Fibroblast of lung (primary cell): ENCODE measurements around the gene MID1. TPM values are rescaled to one million over a fixed set of nuclear protein-coding genes. Genes with fewer than 3 reads are reported as not detected.

Experiments used
- DNase-seq, 2 donors: peaks; one replicate each; pipeline versions ENCODE4 v3.0.0 to v3.0.0-alpha.2; 2010; ENCODE audit warnings: low read depth in 2 of 2
- H2AFZ ChIP-seq: 2 replicates; pipeline ENCODE4 v1.5.1; 2012; ENCODE audit warnings: low read length, control low read depth, inconsistent platforms
- H3K27ac ChIP-seq: 2 replicates; pipeline ENCODE4 v1.5.1; 2011; ENCODE audit warnings: low read length, control low read depth; ENCODE audit not compliant: insufficient read depth
- H3K27me3 ChIP-seq: 2 replicates; pipeline ENCODE4 v1.5.1; 2011; ENCODE audit warnings: mild to moderate bottlenecking, low read length; ENCODE audit not compliant: control insufficient read depth, insufficient read depth
- H3K36me3 ChIP-seq: 2 replicates; pipeline ENCODE4 v1.5.1; 2011; ENCODE audit warnings: low read length; ENCODE audit not compliant: control insufficient read depth, insufficient read depth
- H3K4me1 ChIP-seq: 2 replicates; pipeline ENCODE4 v1.5.1; 2011; ENCODE audit warnings: low read length; ENCODE audit not compliant: control insufficient read depth, insufficient read depth; ENCODE audit errors: extremely low read depth
- H3K4me2 ChIP-seq: 2 replicates; pipeline ENCODE4 v1.5.1; 2011; ENCODE audit warnings: low read length, control low read depth; ENCODE audit not compliant: insufficient read depth; ENCODE audit errors: extremely low read depth
- H3K4me3 ChIP-seq, 4 experiments: fragments of 200-600 bp in 1 of 4; sonication (generic) in 1 of 4; replicated peaks in 1 of 4; 2 replicates each; pipeline ENCODE4 v1.5.1; 2011 to 2016; ENCODE audit warnings: low read length in 4 of 4, low read depth in 3 of 4, mild to moderate bottlenecking in 3 of 4, control low read depth in 2 of 4, inconsistent platforms in 1 of 4, mixed read lengths in 1 of 4; ENCODE audit not compliant: insufficient read depth in 1 of 4; ENCODE audit errors: control extremely low read depth in 1 of 4
- H3K79me2 ChIP-seq: 2 replicates; pipeline ENCODE4 v1.5.1; 2012; ENCODE audit warnings: mild to moderate bottlenecking, low read length, inconsistent platforms; ENCODE audit not compliant: control insufficient read depth, insufficient read depth
- H3K9ac ChIP-seq: 2 replicates; pipeline ENCODE4 v1.5.1; 2011; ENCODE audit warnings: mild to moderate bottlenecking, low read length, control low read depth; ENCODE audit not compliant: insufficient read depth
- H3K9me3 ChIP-seq: 2 replicates; pipeline ENCODE4 v1.5.1; 2012; ENCODE audit warnings: low read depth, low read length; ENCODE audit not compliant: control insufficient read depth, insufficient read depth
- H4K20me1 ChIP-seq: 2 replicates; pipeline ENCODE4 v1.5.1; 2011; ENCODE audit warnings: low read length; ENCODE audit not compliant: control insufficient read depth, insufficient read depth; ENCODE audit errors: extremely low read depth
- CTCF ChIP-seq, 2 donors: IDR thresholded peaks in 1 of 2; conservative IDR thresholded peaks in 1 of 2; 1 replicate in 1 of 2; 2 replicates in 1 of 2; pipeline ENCODE4 v1.5.1; 2011 to 2012; ENCODE audit warnings: low read length in 2 of 2, control low read depth in 1 of 2, inconsistent platforms in 1 of 2, low read depth in 1 of 2, mild to moderate bottlenecking in 1 of 2
- EZH2 ChIP-seq: IDR thresholded peaks from 2 replicates; pipeline ENCODE4 v1.5.1; 2012; ENCODE audit warnings: low read length, control low read depth, mild to moderate bottlenecking; ENCODE audit errors: missing control alignments
- polyA plus RNA-seq, 2 donors: library from polyadenylated mRNA; depleted of rRNA in 1 of 2; stranded (reverse) in 1 of 2; unstranded in 1 of 2; fragments of >200 nt; gene quantifications; 2 replicates each; pipeline ENCODE4 v1.2.1, GENCODE V29; 2011 to 2012; ENCODE audit warnings: missing spikeins in 1 of 2
- total RNA-seq: library from RNA; depleted of rRNA; stranded (reverse); fragments of >200 nt; gene quantifications from 2 replicates; pipeline ENCODE4 v1.2.1, GENCODE V29; 2014

MID1 gene
- total and polyA plus RNA-seq, 2 donors (not counting 1 experiment from before 2014, with no cell fraction given) = 20.3 to 27.7 TPM

GRCh38 chrX:10519761-10520160 is 100.6 kb downstream of the MID1 start:
- H4K20me1 ChIP-seq = no peaks in the 10 kb centered on the region
- H3K9ac ChIP-seq = no peak overlapping the region
- no peaks in the 10 kb centered on the region for H3K27me3 ChIP-seq
- H3K4me3 ChIP-seq = no peak overlapping the region
- H3K9me3 ChIP-seq = no peaks in the 10 kb centered on the region
- DNase-seq = peak in 1 of 2 donors; percentile 30
- TF ChIP-seq CTCF (conservative IDR thresholded peaks at IDR 0.05 in 1 of 2, IDR thresholded peaks at IDR 0.05 in 1 of 2; ENCODE audit: low read depth in 1 of 2, low read length in 2 of 2) = no peak
- no peak for TF ChIP-seq EZH2
- H2AFZ ChIP-seq = no peak overlapping the region
- peaks cover 2% of the 10 kb centered on the region for H3K4me1 ChIP-seq
- no peak overlapping the region for H3K27ac ChIP-seq
- H3K36me3 ChIP-seq = no peaks in the 10 kb centered on the region
- no peak overlapping the region for H3K4me2 ChIP-seq
- no peaks in the 10 kb centered on the region for H3K79me2 ChIP-seq

- Histone ChIP-seq H3K4me1 (peaks cover 2% of the 10 kb centered on the region), H4K20me1 (no peaks in the 10 kb centered on the region), H2AFZ (no peak overlapping the region), H3K9ac (no peak overlapping the region), H3K27me3 (no peaks in the 10 kb centered on the region), H3K4me3 (no peak overlapping the region), H3K27ac (no peak overlapping the region), H3K36me3 (no peaks in the 10 kb centered on the region), H3K79me2 (no peaks in the 10 kb centered on the region), H3K9me3 (no peaks in the 10 kb centered on the region), H3K4me2 (no peak overlapping the region)
- no peak for DNase-seq
- TF ChIP-seq EZH2 = no peak
- TF ChIP-seq CTCF (conservative IDR thresholded peaks at IDR 0.05 in 1 of 2, IDR thresholded peaks at IDR 0.05 in 1 of 2; ENCODE audit: low read depth in 1 of 2, low read length in 2 of 2) = no peak
These were observed 101.1 kb downstream of the MID1 start for GRCh38 chrX:10519278-10519677.

GRCh38 chrX:10518073-10518472 is 102.3 kb downstream of the MID1 start:
- no peak overlapping the region for H3K9ac ChIP-seq

More at GRCh38 chrX:10518073-10518472, 102.3 kb downstream of the MID1 start:
- H3K9me3 ChIP-seq = no peaks in the 10 kb centered on the region
- TF ChIP-seq EZH2 = no peak
- no peak for TF ChIP-seq CTCF (conservative IDR thresholded peaks at IDR 0.05 in 1 of 2, IDR thresholded peaks at IDR 0.05 in 1 of 2; ENCODE audit: low read depth in 1 of 2, low read length in 2 of 2)
- H3K4me1 ChIP-seq = peaks cover 2% of the 10 kb centered on the region
- H2AFZ ChIP-seq = no peak overlapping the region
- no peaks in the 10 kb centered on the region for H4K20me1 ChIP-seq
- H3K4me2 ChIP-seq = no peak overlapping the region
- no peak for DNase-seq
- H3K36me3 ChIP-seq = no peaks in the 10 kb centered on the region
- no peaks in the 10 kb centered on the region for H3K27me3 ChIP-seq
- no peak overlapping the region for H3K27ac ChIP-seq
- no peak overlapping the region for H3K4me3 ChIP-seq
- H3K79me2 ChIP-seq = no peaks in the 10 kb centered on the region
